B cell (primary cell): ENCODE data around the gene ODAD4. TPM values are rescaled to one million over a fixed set of nuclear protein-coding genes. Genes with fewer than 3 reads are reported as not detected.

Experiments used
- ATAC-seq: fragments of 200-7000 bp; cut with Tn5 transposase; one replicate; pipeline ENCODE4 v1.10.0; 2021; ENCODE audit warnings: low read depth, mild to moderate bottlenecking, moderate number of reproducible peaks, moderate library complexity
- CTCF ChIA-PET: fragments of 350-600 bp; sonication (Branson Sonifier 250); formaldehyde crosslinking; loops from one replicate; lab custom pipeline; 2021; ENCODE audit warnings: antibody characterized with exemption, inconsistent platforms; lab: Charles Lee
- POLR2A ChIA-PET: fragments of 350-600 bp; sonication (Branson Sonifier 250); formaldehyde crosslinking; loops from one replicate; lab custom pipeline; 2021; ENCODE audit warnings: antibody characterized with exemption; lab: Charles Lee
- DNase-seq: peaks from one replicate; pipeline ENCODE4 v3.0.0; 2013
- H2AFZ ChIP-seq: 2 replicates; pipeline ENCODE4 v1.6.1; 2012; ENCODE audit warnings: mild to moderate bottlenecking, low read depth, low read length; ENCODE audit not compliant: insufficient read depth, poor library complexity, severe bottlenecking
- H3K27ac ChIP-seq, 2 donors: 1 replicate in 1 of 2; 2 replicates in 1 of 2; pipeline ENCODE4 v1.5.1; 2012 to 2013; ENCODE audit warnings: low read length in 2 of 2, mild to moderate bottlenecking in 2 of 2, moderate library complexity in 1 of 2
- H3K27me3 ChIP-seq, 4 experiments: fragments of 200-600 bp in 1 of 4; sonication (generic) in 1 of 4; replicated peaks in 1 of 4; 1 replicate in 2 of 4; 2 replicates in 2 of 4; pipeline versions ENCODE4 v1.6.1 to v1.7.0; 2013 to 2016; ENCODE audit warnings: low read length in 3 of 4, mild to moderate bottlenecking in 2 of 4, mixed read lengths in 1 of 4, moderate library complexity in 1 of 4; ENCODE audit not compliant: insufficient read depth in 4 of 4, control insufficient read depth in 3 of 4; ENCODE audit errors: control extremely low read depth in 1 of 4
- H3K36me3 ChIP-seq, 2 experiments: replicated peaks in 1 of 2; 1 replicate in 1 of 2; 2 replicates in 1 of 2; pipeline versions ENCODE4 v1.6.1 to v1.7.1; 2013; ENCODE audit warnings: low read length in 1 of 2; ENCODE audit not compliant: insufficient read depth in 2 of 2, control insufficient read depth in 1 of 2; ENCODE audit errors: control extremely low read depth in 1 of 2, extremely low read depth in 1 of 2
- H3K4me1 ChIP-seq, 2 donors: fragments of 200-600 bp in 1 of 2; sonication (generic) in 1 of 2; 1 replicate in 1 of 2; 2 replicates in 1 of 2; pipeline versions ENCODE4 v1.5.1 to v1.6.1; 2013 to 2017; ENCODE audit warnings: low read length in 2 of 2; ENCODE audit not compliant: control insufficient read depth in 2 of 2, insufficient read depth in 2 of 2
- H3K4me2 ChIP-seq: replicated peaks from 2 replicates; pipeline ENCODE3; 2012; ENCODE audit warnings: mild to moderate bottlenecking, low read depth, low read length; ENCODE audit not compliant: poor library complexity, severe bottlenecking
- H3K4me3 ChIP-seq, 5 experiments: fragments of 200-600 bp in 1 of 5; sonication (generic) in 1 of 5; 1 replicate in 3 of 5; 2 replicates in 2 of 5; pipeline versions ENCODE4 v1.5.1 to v1.7.0; 2011 to 2016; ENCODE audit warnings: low read length in 4 of 5, mild to moderate bottlenecking in 4 of 5, low read depth in 2 of 5, control low read depth in 1 of 5, moderate library complexity in 1 of 5; ENCODE audit not compliant: insufficient read depth in 1 of 5; ENCODE audit errors: control extremely low read depth in 1 of 5, extremely low read depth in 1 of 5
- H3K79me2 ChIP-seq: fragments of 200-600 bp; sonication (generic); one replicate; pipeline ENCODE4 v1.6.0; 2016; ENCODE audit warnings: low read length; ENCODE audit not compliant: control insufficient read depth, insufficient read depth
- H3K9ac ChIP-seq: fragments of 200-600 bp; sonication (generic); 2 replicates; pipeline ENCODE4 v1.6.1; 2017; ENCODE audit warnings: mild to moderate bottlenecking, low read length, moderate library complexity
- H3K9me3 ChIP-seq, 3 donors: one replicate each; pipeline versions ENCODE4 v1.6.1 to v1.7.1; 2013; ENCODE audit warnings: low read length in 2 of 3; ENCODE audit not compliant: control insufficient read depth in 2 of 3, insufficient read depth in 1 of 3; ENCODE audit errors: control extremely low read depth in 1 of 3
- H4K20me1 ChIP-seq: 2 replicates; pipeline ENCODE4 v1.6.0; 2012; ENCODE audit warnings: mild to moderate bottlenecking, low read length; ENCODE audit not compliant: insufficient read depth, control insufficient read depth, poor library complexity, severe bottlenecking
- H3K27ac Mint-ChIP-seq: one replicate; pipeline ENCODE4 v1.8.0; 2021; ENCODE audit warnings: mixed read lengths
- H3K27me3 Mint-ChIP-seq: one replicate; pipeline ENCODE4 v1.8.0; 2021; ENCODE audit warnings: mixed read lengths
- H3K4me1 Mint-ChIP-seq: one replicate; pipeline ENCODE4 v1.8.0; 2021; ENCODE audit warnings: mixed read lengths
- H3K4me3 Mint-ChIP-seq: one replicate; pipeline ENCODE4 v1.8.0; 2021; ENCODE audit warnings: mixed read lengths
- H3K9me3 Mint-ChIP-seq: one replicate; pipeline ENCODE4 v1.8.0; 2022; ENCODE audit warnings: mixed read lengths; ENCODE audit not compliant: insufficient read depth
- EZH2 ChIP-seq: IDR thresholded peaks from 2 replicates; pipeline ENCODE4 v1.6.1; 2012; ENCODE audit warnings: borderline replicate concordance, low read depth, mild to moderate bottlenecking, moderate library complexity, low read length; ENCODE audit not compliant: insufficient read depth, poor library complexity, severe bottlenecking
- WGBS: methylation state at CpG from one replicate; pipeline ENCODE4 v1.1.5; 2013; ENCODE audit warnings: missing lambda C conversion rate; ENCODE audit not compliant: insufficient coverage; 5-methylcytosine and 5-hydroxymethylcytosine counted together
- intact Hi-C: fragments of 100-400 bp; cut with micrococcal nuclease; formaldehyde crosslinking; loops from one replicate; pipeline ENCODE4 v1.10.0; 2022
- polyA plus RNA-seq: library from polyadenylated mRNA; depleted of rRNA; stranded (reverse); fragments of >200 nt; gene quantifications from 2 replicates; pipeline ENCODE4 v1.2.3, GENCODE V29; 2012
- total RNA-seq, 2 donors: library from RNA; stranded (reverse); fragments of 120-200 nt in 1 of 2; gene quantifications; 1 replicate in 1 of 2; 2 replicates in 1 of 2; pipeline versions ENCODE4 v1.2.3 to v1.2.4, GENCODE V29; 2013 to 2022
- TF ChIP-seq, protein P1 (sequence below): fragments of 200-600 bp; IDR thresholded peaks from one replicate; pipeline ENCODE4 v1.8.0; 2022; ENCODE audit warnings: antibody characterized with exemption, mild to moderate bottlenecking

ODAD4 gene
- total and polyA plus RNA-seq, 2 donors (not counting 1 experiment from before 2014, with no cell fraction given) = 0.27 TPM; not detected in 1

GRCh38 chr17:41894791-41895331, 35.6 kb upstream of the ODAD4 start:
- Mint-ChIP-seq H3K27me3 (no peaks in the 10 kb centered on the region), H3K4me3 (no peak overlapping the region), H3K27ac (no peak overlapping the region), H3K4me1 (no peaks in the 10 kb centered on the region), H3K9me3 (no peaks in the 10 kb centered on the region)
- no peak overlapping the region for H3K9ac ChIP-seq
- no peak overlapping the region for H3K4me2 ChIP-seq
- H3K9me3 ChIP-seq = no peaks in the 10 kb centered on the region
- ATAC-seq (no peak), DNase-seq (no peak)
- H3K4me1 ChIP-seq = no peaks in the 10 kb centered on the region
- peaks cover 0 to 71% of the 10 kb centered on the region in 2 experiments for H3K36me3 ChIP-seq
- peaks cover 4% of the 10 kb centered on the region for H3K79me2 ChIP-seq
- ChIA-PET POLR2A (no interaction called here), CTCF (no interaction called here)
- TF ChIP-seq, protein P1, sequence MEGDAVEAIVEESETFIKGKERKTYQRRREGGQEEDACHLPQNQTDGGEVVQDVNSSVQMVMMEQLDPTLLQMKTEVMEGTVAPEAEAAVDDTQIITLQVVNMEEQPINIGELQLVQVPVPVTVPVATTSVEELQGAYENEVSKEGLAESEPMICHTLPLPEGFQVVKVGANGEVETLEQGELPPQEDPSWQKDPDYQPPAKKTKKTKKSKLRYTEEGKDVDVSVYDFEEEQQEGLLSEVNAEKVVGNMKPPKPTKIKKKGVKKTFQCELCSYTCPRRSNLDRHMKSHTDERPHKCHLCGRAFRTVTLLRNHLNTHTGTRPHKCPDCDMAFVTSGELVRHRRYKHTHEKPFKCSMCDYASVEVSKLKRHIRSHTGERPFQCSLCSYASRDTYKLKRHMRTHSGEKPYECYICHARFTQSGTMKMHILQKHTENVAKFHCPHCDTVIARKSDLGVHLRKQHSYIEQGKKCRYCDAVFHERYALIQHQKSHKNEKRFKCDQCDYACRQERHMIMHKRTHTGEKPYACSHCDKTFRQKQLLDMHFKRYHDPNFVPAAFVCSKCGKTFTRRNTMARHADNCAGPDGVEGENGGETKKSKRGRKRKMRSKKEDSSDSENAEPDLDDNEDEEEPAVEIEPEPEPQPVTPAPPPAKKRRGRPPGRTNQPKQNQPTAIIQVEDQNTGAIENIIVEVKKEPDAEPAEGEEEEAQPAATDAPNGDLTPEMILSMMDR = no peak
- TF ChIP-seq EZH2 = no peak
- no peak overlapping the region for H3K4me3 ChIP-seq
- WGBS = 41% methylated on average over 2 of the region's 7 CpGs
- H3K27ac ChIP-seq = no peak overlapping the region
- intact Hi-C loops = no loop called here
- no peaks in the 10 kb centered on the region for H4K20me1 ChIP-seq
- H2AFZ ChIP-seq = no peak overlapping the region
- H3K27me3 ChIP-seq = no peaks in the 10 kb centered on the region

GRCh38 chr17:41895617-41896016, 34.8 kb upstream of the ODAD4 start:
- POLR2A ChIA-PET = no interaction called here
- Histone ChIP-seq H3K4me2 (no peak overlapping the region), H3K9ac (no peak overlapping the region), H3K4me1 (no peaks in the 10 kb centered on the region), H3K27ac (no peak overlapping the region), H3K27me3 (no peaks in the 10 kb centered on the region), H3K79me2 (peaks cover 4% of the 10 kb centered on the region), H3K36me3 (peaks cover 0 to 72% of the 10 kb centered on the region in 2 experiments), H3K9me3 (no peaks in the 10 kb centered on the region), H4K20me1 (no peaks in the 10 kb centered on the region), H3K4me3 (no peak overlapping the region), H2AFZ (no peak overlapping the region)
- Mint-ChIP-seq H3K4me1 (no peaks in the 10 kb centered on the region), H3K4me3 (no peak overlapping the region), H3K9me3 (no peaks in the 10 kb centered on the region), H3K27ac (no peak overlapping the region), H3K27me3 (no peaks in the 10 kb centered on the region)
- 100% methylated on average over 5 of the region's 5 CpGs for WGBS
- no peak for ATAC-seq
- no peak for DNase-seq
- no peak for TF ChIP-seq EZH2
- TF ChIP-seq, protein P1 = no peak
- CTCF ChIA-PET = interaction anchor here (0.6 kb wide), 1 partner anchor 1413 kb away, joined by 3 read pairs; no protein-coding TSS in a partner anchor
- intact Hi-C loops = no loop called here
